ENCODE data around the gene NR1I3. TPM values are rescaled to one million over a fixed set of nuclear protein-coding genes. Genes with fewer than 3 reads are reported as not detected.

NR1I3 gene
- total RNA-seq, 1 experiment from 2014 or later, result not detected

DNA sequence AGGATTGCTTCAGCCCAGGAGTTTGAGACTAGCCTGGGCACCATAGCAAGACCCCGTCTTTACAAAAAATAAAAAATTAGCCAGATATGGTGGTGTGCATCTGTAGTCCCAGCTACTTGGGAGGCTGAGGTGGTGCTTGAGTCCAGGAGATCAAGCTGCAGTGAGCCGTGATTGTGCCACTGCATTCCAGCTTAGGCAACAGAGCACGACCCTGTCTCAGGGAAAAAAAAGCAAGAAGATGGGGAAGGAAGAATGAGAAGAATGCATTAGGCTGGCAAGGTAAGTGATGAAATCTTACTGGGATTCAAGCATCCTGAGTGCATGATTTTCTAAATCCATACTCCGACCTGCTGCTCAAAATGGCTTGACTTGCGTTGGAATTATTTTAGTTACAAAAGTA lies 27.3 kb upstream of the NR1I3 start:
- no peaks in the 10 kb centered on the region for H3K79me1 ChIP-seq (ENCODE audit: insufficient read depth, low read depth, low read length, poor library complexity, severe bottlenecking)
- H3K9ac ChIP-seq (ENCODE audit: extremely low read depth, insufficient read length, low read length), result no peak overlapping the region
- no CpG with 5 or more reads among the region's 5 CpGs for WGBS (ENCODE audit: extremely low coverage, insufficient read length, low lambda C conversion rate)
- no peak overlapping the region for H3T11ph ChIP-seq (ENCODE audit: low read length)
- H3K18ac ChIP-seq (ENCODE audit: insufficient read length, low read depth, low read length), result no peak overlapping the region
- no peak overlapping the region for H4K5ac ChIP-seq (ENCODE audit: insufficient read length, low read depth, low read length)
- no peak overlapping the region for H2AFZ ChIP-seq (ENCODE audit: low read length)
- no peak overlapping the region for H2BK5ac ChIP-seq (ENCODE audit: insufficient read length, low read length)
- H3K4me3 Mint-ChIP-seq, result no peak overlapping the region; a peak in 1 of 5 replicates
- peaks cover 5% of the 10 kb centered on the region; the same call in 1 of the 2 replicates for H3K4me1 ChIP-seq (ENCODE audit: insufficient read depth, low read length)
- no peak overlapping the region for H3K27ac Mint-ChIP-seq
- H2BK120ac ChIP-seq (ENCODE audit: low read depth, low read length, poor library complexity, severe bottlenecking), result no peak overlapping the region
- H3K27me3 ChIP-seq (ENCODE audit: insufficient read depth, low read length), result no peaks in the 10 kb centered on the region; the same call in 1 of the 2 replicates
- H3K14ac ChIP-seq (ENCODE audit: insufficient read depth, low read length), result no peak overlapping the region
- H2AK5ac ChIP-seq (ENCODE audit: insufficient read length, low read length), result no peak overlapping the region
- TF ChIP-seq, protein P1, sequence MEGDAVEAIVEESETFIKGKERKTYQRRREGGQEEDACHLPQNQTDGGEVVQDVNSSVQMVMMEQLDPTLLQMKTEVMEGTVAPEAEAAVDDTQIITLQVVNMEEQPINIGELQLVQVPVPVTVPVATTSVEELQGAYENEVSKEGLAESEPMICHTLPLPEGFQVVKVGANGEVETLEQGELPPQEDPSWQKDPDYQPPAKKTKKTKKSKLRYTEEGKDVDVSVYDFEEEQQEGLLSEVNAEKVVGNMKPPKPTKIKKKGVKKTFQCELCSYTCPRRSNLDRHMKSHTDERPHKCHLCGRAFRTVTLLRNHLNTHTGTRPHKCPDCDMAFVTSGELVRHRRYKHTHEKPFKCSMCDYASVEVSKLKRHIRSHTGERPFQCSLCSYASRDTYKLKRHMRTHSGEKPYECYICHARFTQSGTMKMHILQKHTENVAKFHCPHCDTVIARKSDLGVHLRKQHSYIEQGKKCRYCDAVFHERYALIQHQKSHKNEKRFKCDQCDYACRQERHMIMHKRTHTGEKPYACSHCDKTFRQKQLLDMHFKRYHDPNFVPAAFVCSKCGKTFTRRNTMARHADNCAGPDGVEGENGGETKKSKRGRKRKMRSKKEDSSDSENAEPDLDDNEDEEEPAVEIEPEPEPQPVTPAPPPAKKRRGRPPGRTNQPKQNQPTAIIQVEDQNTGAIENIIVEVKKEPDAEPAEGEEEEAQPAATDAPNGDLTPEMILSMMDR (conservative IDR thresholded peaks at IDR 0.05), result no peak
- H3K4ac ChIP-seq (ENCODE audit: low read depth, low read length), result no peak overlapping the region
- H3K79me2 ChIP-seq (ENCODE audit: insufficient read depth, low read length), result no peaks in the 10 kb centered on the region
- H2BK20ac ChIP-seq (ENCODE audit: low read depth, low read length, poor library complexity, severe bottlenecking), result no peak overlapping the region
- H2BK12ac ChIP-seq (ENCODE audit: insufficient read length, low read depth, low read length), result no peak overlapping the region
- H3K23me2 ChIP-seq (ENCODE audit: insufficient read length, low read depth, low read length, poor library complexity, severe bottlenecking), result no peaks in the 10 kb centered on the region
- no peak overlapping the region for H3K23ac ChIP-seq (ENCODE audit: insufficient read length, low read depth, low read length)
- H4K8ac ChIP-seq (replicated peaks; ENCODE audit: insufficient read length, low read depth, low read length), result no peak overlapping the region
- no peaks in the 10 kb centered on the region for H3K9me3 Mint-ChIP-seq
- H3K36me3 Mint-ChIP-seq (ENCODE audit: insufficient read depth in 1 of 3, low read depth in 3 of 3), result no peaks in the 10 kb centered on the region
- H3K4me1 Mint-ChIP-seq, result peaks cover 22 to 30% of the 10 kb centered on the region in 2 experiments
- H2BK15ac ChIP-seq (ENCODE audit: low read depth, low read length), result no peak overlapping the region
- H4K91ac ChIP-seq (ENCODE audit: insufficient read length, low read depth, low read length), result no peak overlapping the region
- peaks cover 29% of the 10 kb centered on the region for H3K27me3 Mint-ChIP-seq (ENCODE audit: low read depth)
- DNase-seq, result no peak
- H3K27ac ChIP-seq (ENCODE audit: insufficient read length, low read depth, low read length), result no peak overlapping the region
- no peak overlapping the region for H3K4me2 ChIP-seq (ENCODE audit: insufficient read depth, insufficient read length, low read length)
- no peak overlapping the region for H3K56ac ChIP-seq (ENCODE audit: insufficient read length, low read depth, low read length)
- H3K9me3 ChIP-seq (ENCODE audit: control insufficient read depth, low read depth, low read length), result no peaks in the 10 kb centered on the region
- no peaks in the 10 kb centered on the region for H4K20me1 ChIP-seq (ENCODE audit: control insufficient read depth, insufficient read depth, insufficient read length)

Data from H9 (cell line).